Measurements from ENCODE around the gene TCIRG1. TPM values are rescaled to one million over a fixed set of nuclear protein-coding genes. Genes with fewer than 3 reads are reported as not detected.

Gene TCIRG1
- total RNA-seq, 1 donor from 2014 or later: 10.7 TPM

DNA sequence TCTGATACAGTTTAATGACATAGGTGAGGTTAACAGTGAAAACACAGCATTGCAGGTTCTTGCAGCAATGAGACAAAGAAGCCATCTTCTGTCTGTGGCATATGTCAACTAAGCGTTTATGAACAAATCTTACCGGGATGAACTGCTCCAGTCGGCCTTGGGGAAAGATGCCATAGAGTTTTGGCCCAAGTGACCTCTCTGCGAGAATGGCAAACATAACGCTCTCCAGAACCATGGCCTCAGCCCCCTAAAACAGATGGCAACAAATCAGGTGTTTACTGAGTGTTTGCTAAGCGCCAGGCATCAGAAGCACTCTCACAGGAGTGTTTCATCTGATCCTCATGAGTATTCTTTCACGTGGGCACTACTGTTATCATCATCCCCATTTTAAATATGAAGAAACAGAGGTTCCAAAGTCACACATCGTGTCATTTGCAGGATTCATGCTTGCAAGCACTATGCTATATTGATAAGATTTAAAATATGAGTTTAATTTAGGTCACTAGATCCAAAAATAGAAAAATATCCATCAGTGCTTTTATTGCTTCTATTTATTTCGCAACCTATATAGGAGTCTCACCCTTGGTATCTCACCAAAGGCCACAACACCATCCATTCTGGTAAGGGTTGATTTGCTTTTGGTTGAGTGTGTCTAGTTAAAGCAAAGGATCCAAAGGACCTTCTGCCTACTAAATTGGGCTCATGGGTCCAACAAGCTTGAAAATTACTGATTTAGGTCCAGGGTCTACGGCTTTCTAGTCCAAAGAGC lies 35.9 kb downstream of the TCIRG1 start:
- peaks cover 35% of the 10 kb centered on the region for H3K36me3 Mint-ChIP-seq
- TF ChIP-seq, protein P1, sequence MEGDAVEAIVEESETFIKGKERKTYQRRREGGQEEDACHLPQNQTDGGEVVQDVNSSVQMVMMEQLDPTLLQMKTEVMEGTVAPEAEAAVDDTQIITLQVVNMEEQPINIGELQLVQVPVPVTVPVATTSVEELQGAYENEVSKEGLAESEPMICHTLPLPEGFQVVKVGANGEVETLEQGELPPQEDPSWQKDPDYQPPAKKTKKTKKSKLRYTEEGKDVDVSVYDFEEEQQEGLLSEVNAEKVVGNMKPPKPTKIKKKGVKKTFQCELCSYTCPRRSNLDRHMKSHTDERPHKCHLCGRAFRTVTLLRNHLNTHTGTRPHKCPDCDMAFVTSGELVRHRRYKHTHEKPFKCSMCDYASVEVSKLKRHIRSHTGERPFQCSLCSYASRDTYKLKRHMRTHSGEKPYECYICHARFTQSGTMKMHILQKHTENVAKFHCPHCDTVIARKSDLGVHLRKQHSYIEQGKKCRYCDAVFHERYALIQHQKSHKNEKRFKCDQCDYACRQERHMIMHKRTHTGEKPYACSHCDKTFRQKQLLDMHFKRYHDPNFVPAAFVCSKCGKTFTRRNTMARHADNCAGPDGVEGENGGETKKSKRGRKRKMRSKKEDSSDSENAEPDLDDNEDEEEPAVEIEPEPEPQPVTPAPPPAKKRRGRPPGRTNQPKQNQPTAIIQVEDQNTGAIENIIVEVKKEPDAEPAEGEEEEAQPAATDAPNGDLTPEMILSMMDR (IDR thresholded peaks at IDR 0.05): no peak
- TF ChIP-seq EZH2phosphoT487 (IDR thresholded peaks at IDR 0.05): no peak
- TF ChIP-seq EZH2 (IDR thresholded peaks at IDR 0.05): no peak
- peaks cover 3% of the 10 kb centered on the region for H3K36me3 ChIP-seq

DNA sequence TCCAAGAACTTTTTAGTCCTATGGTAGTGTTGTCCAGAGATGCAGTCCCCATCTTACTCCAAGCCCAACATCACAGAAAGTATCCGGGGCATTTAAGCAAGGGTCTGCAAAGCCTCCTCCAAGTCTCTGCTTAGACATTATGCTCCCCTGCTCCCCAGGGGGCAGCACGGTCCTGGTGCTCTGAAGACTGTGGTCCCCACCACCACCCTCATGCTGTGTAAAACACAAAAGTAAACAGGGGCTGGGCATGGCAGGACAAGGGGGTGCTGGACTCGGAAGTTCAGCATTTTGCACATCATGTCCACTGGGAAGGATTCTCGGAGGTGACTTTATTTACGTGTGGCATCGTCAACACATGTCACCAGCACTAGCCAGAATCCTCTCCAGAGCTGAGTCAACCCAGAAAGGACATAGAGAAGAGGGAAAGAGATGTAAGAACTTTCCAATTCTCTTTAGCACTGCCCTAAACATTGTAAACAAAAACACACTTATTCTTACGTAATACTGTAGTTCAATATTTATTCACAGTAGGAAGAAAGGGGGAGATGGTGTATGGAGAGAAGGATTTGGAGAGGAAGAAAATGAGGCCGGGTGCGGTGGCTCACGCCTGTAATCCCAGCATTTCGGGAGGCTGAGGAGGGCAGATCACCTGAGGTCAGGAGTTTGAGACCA lies 37.7 kb downstream of the TCIRG1 start:
- no peaks in the 10 kb centered on the region for H3K9me3 ChIP-seq (ENCODE audit: low read depth)
- Mint-ChIP-seq H3K4me1 (peaks cover 2% of the 10 kb centered on the region), H3K9me3 (no peaks in the 10 kb centered on the region), H3K27ac (no peak overlapping the region), H3K27me3 (ENCODE audit: insufficient read depth, low read depth) (peaks cover 4% of the 10 kb centered on the region), H3K4me3 (no peak overlapping the region), H3K36me3 (peaks cover 36% of the 10 kb centered on the region)
- no peak overlapping the region for H2AFZ ChIP-seq (replicated peaks)
- no peaks in the 10 kb centered on the region for H4K20me1 ChIP-seq (ENCODE audit: low read depth)
- H3K4me3 ChIP-seq: no peak overlapping the region
- no peaks in the 10 kb centered on the region for H3F3A ChIP-seq (ENCODE audit: low read depth)
- TF ChIP-seq, protein P1 (IDR thresholded peaks at IDR 0.05): no peak
- no peak for TF ChIP-seq EZH2 (IDR thresholded peaks at IDR 0.05)
- no peak for TF ChIP-seq EZH2phosphoT487 (IDR thresholded peaks at IDR 0.05)
- no peaks in the 10 kb centered on the region for H3K36me3 ChIP-seq
- no peak overlapping the region for H3K9ac ChIP-seq
- H3K4me1 ChIP-seq: no peaks in the 10 kb centered on the region
- DNase-seq (ENCODE audit: low spot score): peak; percentile 16
- no peak overlapping the region for H3K27ac ChIP-seq
- H3K27me3 ChIP-seq: no peaks in the 10 kb centered on the region
- H3K79me2 ChIP-seq (ENCODE audit: low read depth): no peaks in the 10 kb centered on the region
- H3K4me2 ChIP-seq: no peak overlapping the region

More for the DNA sequence above, 35.9 kb downstream of the TCIRG1 start:
- H3K4me2 ChIP-seq: no peak overlapping the region
- no peak overlapping the region for H3K9ac ChIP-seq
- no peak overlapping the region for H3K4me3 Mint-ChIP-seq
- H3K9me3 ChIP-seq (ENCODE audit: low read depth): no peaks in the 10 kb centered on the region
- H3K27ac ChIP-seq: no peak overlapping the region
- peaks cover 2% of the 10 kb centered on the region for H3K4me1 Mint-ChIP-seq
- H2AFZ ChIP-seq (replicated peaks): no peak overlapping the region
- DNase-seq (ENCODE audit: low spot score): no peak
- no peaks in the 10 kb centered on the region for H3K4me1 ChIP-seq
- no peak overlapping the region for H3K4me3 ChIP-seq
- no peaks in the 10 kb centered on the region for H3K79me2 ChIP-seq (ENCODE audit: low read depth)
- no peaks in the 10 kb centered on the region for H4K20me1 ChIP-seq (ENCODE audit: low read depth)
- H3F3A ChIP-seq (ENCODE audit: low read depth): no peaks in the 10 kb centered on the region
- H3K9me3 Mint-ChIP-seq: no peaks in the 10 kb centered on the region
- peaks cover 4% of the 10 kb centered on the region for H3K27me3 Mint-ChIP-seq (ENCODE audit: insufficient read depth, low read depth)
- no peaks in the 10 kb centered on the region for H3K27me3 ChIP-seq
- H3K27ac Mint-ChIP-seq: no peak overlapping the region

DNA sequence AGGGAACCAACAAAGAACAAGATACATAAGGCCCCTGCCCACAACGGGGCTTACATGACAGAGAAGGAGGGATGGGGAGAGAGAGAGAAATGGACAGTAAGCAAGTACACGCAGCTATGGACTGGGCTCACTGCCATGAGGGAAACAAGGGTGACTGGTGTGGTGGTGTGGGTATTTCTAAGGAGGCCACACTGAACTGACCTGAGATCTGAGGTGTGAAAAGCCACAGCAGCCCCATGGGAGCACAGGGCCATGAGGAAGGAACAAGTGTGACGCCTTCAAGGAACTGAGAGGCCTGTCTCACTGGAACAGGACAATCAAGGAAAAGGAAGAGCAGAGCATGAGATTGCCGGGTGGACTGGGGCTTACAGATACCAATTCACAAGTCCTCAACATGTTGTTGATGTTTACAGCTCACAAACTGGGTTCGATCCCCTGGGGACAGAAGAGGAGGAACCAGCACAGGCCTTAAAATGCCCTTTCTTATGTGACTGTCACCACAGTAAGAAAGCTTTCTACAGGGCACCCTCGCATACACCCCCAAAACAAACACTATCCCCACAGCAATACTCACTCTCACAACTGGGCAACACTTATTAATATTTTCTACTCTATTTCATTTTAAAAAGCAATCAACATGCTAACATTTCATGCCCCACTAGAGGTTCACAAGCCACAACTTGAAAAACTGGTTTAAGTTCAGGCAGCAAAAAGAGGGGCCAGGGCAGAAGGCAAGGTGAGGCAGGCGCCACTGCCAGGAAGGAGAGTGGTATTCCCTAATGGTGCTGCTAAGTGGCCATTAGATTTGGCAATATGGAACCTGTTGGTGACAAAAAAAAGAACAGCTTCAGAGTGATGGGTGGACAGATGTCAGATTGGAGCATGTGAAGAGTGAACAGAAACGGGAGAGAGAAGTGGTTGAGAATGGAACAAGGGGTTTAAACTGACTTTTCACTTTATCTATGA lies 39.1 kb downstream of the TCIRG1 start:
- H3K4me1 ChIP-seq: no peaks in the 10 kb centered on the region
- peaks cover 2% of the 10 kb centered on the region for H3K4me1 Mint-ChIP-seq
- no peak overlapping the region for H3K9ac ChIP-seq
- no peaks in the 10 kb centered on the region for H3K9me3 ChIP-seq (ENCODE audit: low read depth)
- no peak overlapping the region for H3K4me3 Mint-ChIP-seq
- H2AFZ ChIP-seq (replicated peaks): no peak overlapping the region
- H3K36me3 Mint-ChIP-seq: peaks cover 37% of the 10 kb centered on the region
- H4K20me1 ChIP-seq (ENCODE audit: low read depth): no peaks in the 10 kb centered on the region
- DNase-seq (ENCODE audit: low spot score): no peak
- no peaks in the 10 kb centered on the region for H3K79me2 ChIP-seq (ENCODE audit: low read depth)
- no peak overlapping the region for H3K27ac Mint-ChIP-seq
- TF ChIP-seq, protein P1 (IDR thresholded peaks at IDR 0.05): no peak
- TF ChIP-seq EZH2phosphoT487 (IDR thresholded peaks at IDR 0.05): no peak
- no peak for TF ChIP-seq EZH2 (IDR thresholded peaks at IDR 0.05)
- H3K4me3 ChIP-seq: no peak overlapping the region
- no peak overlapping the region for H3K4me2 ChIP-seq
- no peaks in the 10 kb centered on the region for H3F3A ChIP-seq (ENCODE audit: low read depth)
- no peaks in the 10 kb centered on the region for H3K36me3 ChIP-seq
- H3K9me3 Mint-ChIP-seq: no peaks in the 10 kb centered on the region
- H3K27me3 ChIP-seq: no peaks in the 10 kb centered on the region
- H3K27me3 Mint-ChIP-seq (ENCODE audit: insufficient read depth, low read depth): peaks cover 4% of the 10 kb centered on the region
- H3K27ac ChIP-seq: no peak overlapping the region

Data from neural progenitor cell (in vitro differentiated cells).